HepG2 (cell line): ENCODE data around the gene AP3B1. TPM values are rescaled to one million over a fixed set of nuclear protein-coding genes. Genes with fewer than 3 reads are reported as not detected.

Experiments used
- CREM ChIP-seq, 2 experiments: sonication (generic) in 1 of 2; formaldehyde crosslinking in 1 of 2; IDR thresholded peaks; 2 replicates each; pipeline versions ENCODE4 v1.4.0 to v1.6.1; 2016 to 2020; ENCODE audit warnings: antibody characterized with exemption in 1 of 2, mild to moderate bottlenecking in 1 of 2, missing genetic modification reagents in 1 of 2
- DMAP1 ChIP-seq: IDR thresholded peaks from 2 replicates; pipeline ENCODE4 v1.6.1; 2016
- HIVEP1 ChIP-seq: sonication (generic); formaldehyde crosslinking; IDR thresholded peaks from 2 replicates; pipeline ENCODE4 v1.4.0; 2020; ENCODE audit warnings: mild to moderate bottlenecking, missing genetic modification reagents
- KDM5A ChIP-seq: fragments of 200-600 bp; sonication (generic); IDR thresholded peaks from 2 replicates; pipeline ENCODE4 v1.7.0; 2018; ENCODE audit warnings: antibody characterized with exemption, mild to moderate bottlenecking, low read length, borderline replicate concordance
- PHF8 ChIP-seq: sonication (generic); formaldehyde crosslinking; IDR thresholded peaks from 2 replicates; pipeline ENCODE4 v1.5.0; 2020; ENCODE audit warnings: missing genetic modification reagents
- TBX2 ChIP-seq: sonication (generic); formaldehyde crosslinking; IDR thresholded peaks from 2 replicates; pipeline ENCODE4 v1.5.0; 2020; ENCODE audit warnings: missing genetic modification reagents, mild to moderate bottlenecking, borderline replicate concordance
- TEAD2 ChIP-seq: sonication (generic); formaldehyde crosslinking; IDR thresholded peaks from 2 replicates; pipeline ENCODE4 v1.9.0; 2021; ENCODE audit warnings: missing genetic modification reagents
- ZBTB7A ChIP-seq: sonication (generic); formaldehyde crosslinking; IDR thresholded peaks from 2 replicates; pipeline ENCODE4 v1.8.0; 2022; ENCODE audit warnings: mild to moderate bottlenecking, missing genetic modification reagents
- ZFP36 ChIP-seq: fragments of 150-350 bp; IDR thresholded peaks from 2 replicates; pipeline ENCODE4 v1.6.1; 2018; ENCODE audit warnings: borderline replicate concordance, low read length, low read depth; ENCODE audit not compliant: partially characterized antibody
- ZIK1 ChIP-seq: sonication (generic); formaldehyde crosslinking; IDR thresholded peaks from 2 replicates; pipeline ENCODE4 v1.5.0; 2020; ENCODE audit warnings: mild to moderate bottlenecking, low read depth, missing genetic modification reagents, borderline replicate concordance
- ZMAT3 ChIP-seq: sonication (generic); formaldehyde crosslinking; conservative IDR thresholded peaks from 2 replicates; pipeline ENCODE4 v1.7.0; 2021; ENCODE audit warnings: missing genetic modification reagents
- ZNF10 ChIP-seq: sonication (generic); formaldehyde crosslinking; IDR thresholded peaks from 2 replicates; pipeline ENCODE4 v1.4.0; 2020; ENCODE audit warnings: mild to moderate bottlenecking, low read depth, missing genetic modification reagents, borderline replicate concordance
- ZNF205 ChIP-seq: IDR thresholded peaks from 2 replicates; pipeline ENCODE4 v1.6.1; 2018; ENCODE audit warnings: missing biosample characterization, missing genetic modification reagents
- ZNF30 ChIP-seq: sonication (generic); formaldehyde crosslinking; IDR thresholded peaks from 2 replicates; pipeline ENCODE4 v1.5.0; 2020; ENCODE audit warnings: mild to moderate bottlenecking, missing genetic modification reagents
- ZNF34 ChIP-seq: sonication (generic); formaldehyde crosslinking; IDR thresholded peaks from 2 replicates; pipeline ENCODE4 v1.4.0; 2020; ENCODE audit warnings: mild to moderate bottlenecking, missing genetic modification reagents, borderline replicate concordance
- ZNF781 ChIP-seq: sonication (generic); formaldehyde crosslinking; IDR thresholded peaks from 2 replicates; pipeline ENCODE4 v1.5.1; 2020; ENCODE audit warnings: borderline replicate concordance, mild to moderate bottlenecking, missing genetic modification reagents; ENCODE audit errors: not compliant biosample characterization
- polyA plus RNA-seq, 8 experiments: library from polyadenylated mRNA; depleted of rRNA in 3 of 8; stranded (reverse) in 7 of 8; unstranded in 1 of 8; fragments of >200 nt; fragmentation: Illumina TruSeq in 4 of 8; extraction: Trizol in 4 of 8; gene quantifications; 2 replicates each; pipeline versions ENCODE4 v1.2.1 to v1.2.3, GENCODE V29; 2011 to 2016; ENCODE audit warnings: low read depth in 4 of 8, missing spikeins in 1 of 8, mixed read lengths in 1 of 8; ENCODE audit not compliant: insufficient read depth in 1 of 8
- total RNA-seq, 5 experiments: library from RNA; depleted of rRNA; stranded (reverse); fragments of >200 nt; fragmentation: Illumina TruSeq; extraction: Trizol; gene quantifications; 2 replicates each; pipeline ENCODE4 v1.2.3, GENCODE V29; 2016; ENCODE audit warnings: low read depth in 1 of 5
- TF ChIP-seq, protein P1 (sequence below): sonication (generic); formaldehyde crosslinking; IDR thresholded peaks from 2 replicates; pipeline ENCODE4 v1.5.1; 2020; ENCODE audit warnings: missing genetic modification reagents, mild to moderate bottlenecking, borderline replicate concordance
- TF ChIP-seq, protein P2 (sequence below): IDR thresholded peaks from 2 replicates; pipeline ENCODE4 v1.4.0; 2020; ENCODE audit warnings: mild to moderate bottlenecking, missing genetic modification reagents
- TF ChIP-seq, protein P3 (sequence below): sonication (generic); formaldehyde crosslinking; IDR thresholded peaks from 2 replicates; pipeline ENCODE4 v1.8.1; 2023; ENCODE audit warnings: mild to moderate bottlenecking, inconsistent platforms, moderate library complexity, missing genetic modification reagents, borderline replicate concordance
- TF ChIP-seq, protein P4 (sequence below): sonication (generic); formaldehyde crosslinking; IDR thresholded peaks from 2 replicates; pipeline ENCODE4 v1.5.0; 2020; ENCODE audit warnings: mild to moderate bottlenecking, missing genetic modification reagents, borderline replicate concordance

Gene AP3B1
- total and polyA plus RNA-seq, 2 of the 13 experiments (the other 11 are each of a cell fraction or from before 2014, with no cell fraction given): 37.7 to 51.2 TPM

DNA sequence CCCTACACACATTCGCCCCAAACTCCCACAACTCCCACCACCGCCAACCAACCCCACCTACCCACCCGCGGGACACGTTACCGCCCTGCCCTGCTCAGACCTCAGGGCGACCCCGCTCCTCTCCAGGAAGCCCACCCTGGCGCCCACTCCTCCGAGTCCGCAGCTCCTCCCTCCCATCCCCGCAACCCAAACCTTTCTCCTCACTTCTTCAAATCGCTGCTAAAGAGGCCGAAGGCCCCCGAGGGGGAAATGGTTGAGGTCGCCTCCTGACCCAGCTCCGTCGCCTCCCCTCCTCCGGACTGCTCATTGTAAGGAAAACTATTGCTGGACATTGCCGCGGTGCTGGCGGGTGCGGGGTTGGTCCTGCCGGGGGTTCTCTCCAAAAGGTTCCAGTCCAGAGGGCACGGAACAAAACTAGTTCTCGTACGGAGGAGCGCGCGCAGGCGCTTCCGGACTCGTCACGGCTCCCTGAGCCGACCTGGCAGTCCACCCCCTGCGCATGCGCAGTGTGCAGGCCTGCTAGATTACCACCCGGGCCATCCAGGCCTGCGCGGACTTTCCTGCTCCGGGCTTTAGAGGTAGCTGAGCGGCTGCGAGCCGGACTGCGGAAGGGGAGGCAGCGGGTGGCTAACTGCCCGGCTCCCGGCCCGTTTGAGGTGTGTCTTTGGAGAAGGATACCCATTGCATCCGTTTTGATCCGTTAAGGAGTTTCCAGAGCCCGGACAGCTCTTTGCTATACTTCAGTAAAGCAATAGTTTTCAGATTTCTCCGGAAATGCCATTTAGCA lies at the start of gene AP3B1 (continued):
- peak; percentile 9; the same call in 1 of the 2 replicates for TF ChIP-seq KDM5A
- peak; percentile 77; the same call in 1 of the 2 replicates for TF ChIP-seq ZBTB7A (CRISPR knock-in tag)
- TF ChIP-seq PHF8 (CRISPR knock-in tag): peak; percentile 91
- peak; percentile 77; the same call in 1 of the 2 replicates for TF ChIP-seq DMAP1 (CRISPR knock-in tag)
- peak; percentile 70 for TF ChIP-seq TBX2 (CRISPR knock-in tag)
- TF ChIP-seq, protein P1, sequence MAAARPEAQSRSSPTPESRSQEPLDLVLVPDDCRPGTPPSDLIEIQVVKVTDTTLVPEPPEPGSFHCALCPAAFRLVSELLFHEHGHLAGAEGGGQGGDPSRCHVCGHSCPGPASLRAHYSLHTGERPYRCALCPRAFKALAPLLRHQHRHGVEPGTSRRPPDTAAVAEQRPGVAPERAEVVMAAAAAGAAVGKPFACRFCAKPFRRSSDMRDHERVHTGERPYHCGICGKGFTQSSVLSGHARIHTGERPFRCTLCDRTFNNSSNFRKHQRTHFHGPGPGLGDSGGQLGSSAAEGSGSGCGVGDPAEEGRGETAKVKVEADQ (CRISPR knock-in tag): no peak
- TF ChIP-seq HIVEP1 (CRISPR knock-in tag): 0 out of 2 replicates have a peak, but pooled peaks have one; percentile 43
- no peak for TF ChIP-seq ZNF30 (CRISPR knock-in tag)
- TF ChIP-seq ZNF781: peak; percentile 40
- TF ChIP-seq CREM (IDR thresholded peaks at IDR 0.05): peak; percentile 62
- no peak for TF ChIP-seq CREM (CRISPR knock-in tag; IDR thresholded peaks at IDR 0.05)
- TF ChIP-seq ZNF205 (CRISPR knock-in tag): peak; percentile 65; the same call in 1 of the 2 replicates
- TF ChIP-seq ZNF10 (CRISPR knock-in tag): no peak
- TF ChIP-seq ZMAT3 (CRISPR knock-in tag): 0 out of 2 replicates have a peak, but pooled peaks have one; percentile 19
- TF ChIP-seq, protein P2, sequence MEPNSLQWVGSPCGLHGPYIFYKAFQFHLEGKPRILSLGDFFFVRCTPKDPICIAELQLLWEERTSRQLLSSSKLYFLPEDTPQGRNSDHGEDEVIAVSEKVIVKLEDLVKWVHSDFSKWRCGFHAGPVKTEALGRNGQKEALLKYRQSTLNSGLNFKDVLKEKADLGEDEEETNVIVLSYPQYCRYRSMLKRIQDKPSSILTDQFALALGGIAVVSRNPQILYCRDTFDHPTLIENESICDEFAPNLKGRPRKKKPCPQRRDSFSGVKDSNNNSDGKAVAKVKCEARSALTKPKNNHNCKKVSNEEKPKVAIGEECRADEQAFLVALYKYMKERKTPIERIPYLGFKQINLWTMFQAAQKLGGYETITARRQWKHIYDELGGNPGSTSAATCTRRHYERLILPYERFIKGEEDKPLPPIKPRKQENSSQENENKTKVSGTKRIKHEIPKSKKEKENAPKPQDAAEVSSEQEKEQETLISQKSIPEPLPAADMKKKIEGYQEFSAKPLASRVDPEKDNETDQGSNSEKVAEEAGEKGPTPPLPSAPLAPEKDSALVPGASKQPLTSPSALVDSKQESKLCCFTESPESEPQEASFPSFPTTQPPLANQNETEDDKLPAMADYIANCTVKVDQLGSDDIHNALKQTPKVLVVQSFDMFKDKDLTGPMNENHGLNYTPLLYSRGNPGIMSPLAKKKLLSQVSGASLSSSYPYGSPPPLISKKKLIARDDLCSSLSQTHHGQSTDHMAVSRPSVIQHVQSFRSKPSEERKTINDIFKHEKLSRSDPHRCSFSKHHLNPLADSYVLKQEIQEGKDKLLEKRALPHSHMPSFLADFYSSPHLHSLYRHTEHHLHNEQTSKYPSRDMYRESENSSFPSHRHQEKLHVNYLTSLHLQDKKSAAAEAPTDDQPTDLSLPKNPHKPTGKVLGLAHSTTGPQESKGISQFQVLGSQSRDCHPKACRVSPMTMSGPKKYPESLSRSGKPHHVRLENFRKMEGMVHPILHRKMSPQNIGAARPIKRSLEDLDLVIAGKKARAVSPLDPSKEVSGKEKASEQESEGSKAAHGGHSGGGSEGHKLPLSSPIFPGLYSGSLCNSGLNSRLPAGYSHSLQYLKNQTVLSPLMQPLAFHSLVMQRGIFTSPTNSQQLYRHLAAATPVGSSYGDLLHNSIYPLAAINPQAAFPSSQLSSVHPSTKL: peak; percentile 26; the same call in 1 of the 2 replicates
- TF ChIP-seq, protein P3, sequence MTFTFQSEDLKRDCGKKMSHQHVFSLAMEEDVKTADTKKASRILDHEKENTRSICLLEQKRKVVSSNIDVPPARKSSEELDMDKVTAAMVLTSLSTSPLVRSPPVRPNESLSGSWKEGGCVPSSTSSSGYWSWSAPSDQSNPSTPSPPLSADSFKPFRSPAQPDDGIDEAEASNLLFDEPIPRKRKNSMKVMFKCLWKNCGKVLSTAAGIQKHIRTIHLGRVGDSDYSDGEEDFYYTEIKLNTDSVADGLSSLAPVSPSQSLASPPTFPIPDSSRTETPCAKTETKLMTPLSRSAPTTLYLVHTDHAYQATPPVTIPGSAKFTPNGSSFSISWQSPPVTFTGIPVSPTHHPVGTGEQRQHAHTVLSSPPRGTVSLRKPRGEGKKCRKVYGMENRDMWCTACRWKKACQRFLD (CRISPR knock-in tag): 0 out of 2 replicates have a peak, but pooled peaks have one; percentile 59
- TF ChIP-seq, protein P4, sequence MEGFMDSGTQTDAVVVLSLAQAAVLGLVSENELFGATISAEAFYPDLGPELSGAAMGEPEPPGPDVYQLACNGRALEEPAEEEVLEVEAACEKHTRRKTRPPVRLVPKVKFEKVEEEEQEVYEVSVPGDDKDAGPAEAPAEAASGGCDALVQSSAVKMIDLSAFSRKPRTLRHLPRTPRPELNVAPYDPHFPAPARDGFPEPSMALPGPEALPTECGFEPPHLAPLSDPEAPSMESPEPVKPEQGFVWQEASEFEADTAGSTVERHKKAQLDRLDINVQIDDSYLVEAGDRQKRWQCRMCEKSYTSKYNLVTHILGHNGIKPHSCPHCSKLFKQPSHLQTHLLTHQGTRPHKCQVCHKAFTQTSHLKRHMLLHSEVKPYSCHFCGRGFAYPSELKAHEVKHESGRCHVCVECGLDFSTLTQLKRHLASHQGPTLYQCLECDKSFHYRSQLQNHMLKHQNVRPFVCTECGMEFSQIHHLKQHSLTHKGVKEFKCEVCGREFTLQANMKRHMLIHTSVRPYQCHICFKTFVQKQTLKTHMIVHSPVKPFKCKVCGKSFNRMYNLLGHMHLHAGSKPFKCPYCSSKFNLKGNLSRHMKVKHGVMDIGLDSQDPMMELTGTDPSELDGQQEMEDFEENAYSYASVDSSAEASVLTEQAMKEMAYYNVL (CRISPR knock-in tag): peak; percentile 80; the same call in 1 of the 2 replicates
- peak; percentile 21; the same call in 1 of the 2 replicates for TF ChIP-seq ZIK1 (CRISPR knock-in tag)
- peak; percentile 62; the same call in 1 of the 2 replicates for TF ChIP-seq ZNF34 (CRISPR knock-in tag)
- no peak for TF ChIP-seq TEAD2
- no peak for TF ChIP-seq ZFP36
